Colonic mucosa (tissue), 4 donors: Measurements from ENCODE around the gene LST1. TPM values are rescaled to one million over a fixed set of nuclear protein-coding genes. Genes with fewer than 3 reads are reported as not detected.

ENCODE experiments used
- DNase-seq: peaks from one replicate; pipeline ENCODE4 v3.0.0-alpha.2; 2020
- H3K27ac ChIP-seq: fragments of 200-600 bp; one replicate; pipeline ENCODE4 v1.8.0; 2021
- H3K27me3 ChIP-seq: fragments of 200-600 bp; one replicate; pipeline ENCODE4 v1.8.0; 2021
- H3K36me3 ChIP-seq: fragments of 200-600 bp; one replicate; pipeline ENCODE4 v1.8.0; 2021
- H3K4me1 ChIP-seq: fragments of 200-600 bp; one replicate; pipeline ENCODE4 v1.8.0; 2021; ENCODE audit warnings: mild to moderate bottlenecking
- H3K4me3 ChIP-seq: fragments of 200-600 bp; one replicate; pipeline ENCODE4 v1.8.0; 2021
- H3K9ac ChIP-seq, 2 donors: one replicate each; pipeline ENCODE4 v1.7.0; 2013; ENCODE audit warnings: control low read depth in 2 of 2, low read depth in 2 of 2, low read length in 2 of 2
- H3K9me3 ChIP-seq: fragments of 200-600 bp; one replicate; pipeline ENCODE4 v1.8.0; 2021
- CTCF ChIP-seq: fragments of 200-600 bp; IDR thresholded peaks from one replicate; pipeline ENCODE4 v1.8.0; 2022; ENCODE audit warnings: antibody characterized with exemption, mild to moderate bottlenecking
- intact Hi-C: fragments of 100-400 bp; cut with DNase I; formaldehyde crosslinking; loops from one replicate; pipeline ENCODE4 v1.14.1; 2022
- total RNA-seq, 2 donors: library from RNA; stranded (reverse); fragmentation: NEBNext Ultra II Directional in 1 of 2; extraction: Animal tissue kit (Norgen Biotek cat#: 25700) in 1 of 2; gene quantifications; one replicate each; pipeline ENCODE4 v1.2.1, GENCODE V29; 2021
- donor health status: healthy.
- donor health status: DM: no; HTN: no; CAD: no.
- donor health status: DM: no; HTN: no; CAD: no.

LST1 gene
- total RNA-seq, 2 donors from 2014 or later = 4.8 to 9.2 TPM

GRCh38 chr6:31610968-31611367 lies 24.9 kb downstream of the LST1 start:
- no peak for TF ChIP-seq CTCF
- intact Hi-C loops = no loop called here

GRCh38 chr6:31614075-31614619 lies 28.1 kb downstream of the LST1 start:
- intact Hi-C loops = no loop called here
- no peaks in the 10 kb centered on the region for H3K27me3 ChIP-seq
- H3K36me3 ChIP-seq = no peaks in the 10 kb centered on the region
- no peak overlapping the region for H3K9ac ChIP-seq
- H3K9me3 ChIP-seq = no peaks in the 10 kb centered on the region
- no peak for DNase-seq
- no peaks in the 10 kb centered on the region for H3K4me1 ChIP-seq
- H3K4me3 ChIP-seq = no peak overlapping the region
- no peak for TF ChIP-seq CTCF
- H3K27ac ChIP-seq = no peak overlapping the region

More at GRCh38 chr6:31610968-31611367, 24.9 kb downstream of the LST1 start:
- Histone ChIP-seq H3K9me3 (no peaks in the 10 kb centered on the region), H3K4me3 (no peak overlapping the region), H3K27me3 (no peaks in the 10 kb centered on the region), H3K27ac (no peak overlapping the region), H3K36me3 (no peaks in the 10 kb centered on the region), H3K9ac (no peak overlapping the region), H3K4me1 (no peaks in the 10 kb centered on the region)
- DNase-seq = no peak

GRCh38 chr6:31614684-31615578 lies 28.9 kb downstream of the LST1 start, which contains the start of gene AIF1:
TSS of gene AIF1 (plus strand) at chr6:31615234. CDS start at chr6:31615330, 96 bp downstream.
- no peaks in the 10 kb centered on the region for H3K27me3 ChIP-seq
- no peak for TF ChIP-seq CTCF
- peak within 1 kb of the TSS in 1 of 2 donors; percentile 44 for H3K9ac ChIP-seq
- no peaks in the 10 kb centered on the region for H3K36me3 ChIP-seq
- H3K9me3 ChIP-seq = no peaks in the 10 kb centered on the region
- no peak for DNase-seq
- intact Hi-C loops = no loop called here
- H3K4me3 ChIP-seq = no peak within 1 kb of the TSS
- H3K27ac ChIP-seq = peak within 1 kb of the TSS; percentile 32
- no peaks in the 10 kb centered on the region for H3K4me1 ChIP-seq

GRCh38 chr6:31615748-31616147 lies 29.7 kb downstream of the LST1 start:
- Histone ChIP-seq H3K27me3 (no peaks in the 10 kb centered on the region), H3K4me3 (no peak overlapping the region), H3K9ac (no peak overlapping the region), H3K4me1 (no peaks in the 10 kb centered on the region), H3K27ac (peak overlapping the region; percentile 32), H3K9me3 (no peaks in the 10 kb centered on the region), H3K36me3 (no peaks in the 10 kb centered on the region)
- TF ChIP-seq CTCF = no peak
- intact Hi-C loops = no loop called here
- no peak for DNase-seq

- no peak overlapping the region for H3K4me3 ChIP-seq
- intact Hi-C loops = no loop called here
- no peaks in the 10 kb centered on the region for H3K36me3 ChIP-seq
- TF ChIP-seq CTCF = no peak
- H3K9ac ChIP-seq = no peak overlapping the region
- DNase-seq = no peak
- H3K4me1 ChIP-seq = peaks cover 3% of the 10 kb centered on the region
- no peak overlapping the region for H3K27ac ChIP-seq
- H3K27me3 ChIP-seq = no peaks in the 10 kb centered on the region
- no peaks in the 10 kb centered on the region for H3K9me3 ChIP-seq
Measured at GRCh38 chr6:31617010-31617409, 30.9 kb downstream of the LST1 start.
